ENCODE results near the gene RNGTT. TPM values are rescaled to one million over a fixed set of nuclear protein-coding genes. Genes with fewer than 3 reads are reported as not detected.

The RNGTT gene
- 10 to 100 TPM; 20.4 to 23.5 TPM for total RNA-seq

- ChIA-PET POLR2A (interaction anchor here (0.6 to 2.4 kb wide), 8 partner anchors 8 to 194 kb away, joined by 3 to 28 read pairs (median 4); partner anchors contain the start of genes PM20D2 and PNRC1), CTCF (interaction anchor here (0.8 to 1.9 kb wide), 8 partner anchors 19 to 409 kb away, joined by 3 to 13 read pairs (median 4); no protein-coding TSS in a partner anchor)
- peak within 1 kb of the TSS; percentile 95 for H3K27ac Mint-ChIP-seq
- peaks cover 23% of the 10 kb centered on the region for H3K36me3 Mint-ChIP-seq (ENCODE audit: low read depth)
- peak within 1 kb of the TSS; percentile 99 for H3K4me3 Mint-ChIP-seq
- H3K9me3 Mint-ChIP-seq (ENCODE audit: insufficient read depth) = peaks cover 3% of the 10 kb centered on the region
- no peaks in the 10 kb centered on the region for H3K27me3 Mint-ChIP-seq (ENCODE audit: low read depth)
- peaks cover 33% of the 10 kb centered on the region for H3K4me1 Mint-ChIP-seq (ENCODE audit: low read depth)
- peak; percentile 98 for DNase-seq
- ATAC-seq = peak; percentile 100
These were observed at the start of gene RNGTT for GRCh38 chr6:88963139-88964090. TSS of gene RNGTT (minus strand) at chr6:88963618. CDS start at chr6:88963409, 209 bp downstream.

- H3K4me1 Mint-ChIP-seq (ENCODE audit: low read depth) = peaks cover 15% of the 10 kb centered on the region
- peaks cover 3% of the 10 kb centered on the region for H3K9me3 Mint-ChIP-seq (ENCODE audit: insufficient read depth)
- POLR2A ChIA-PET = interaction anchor here (2.0 kb wide), 1 partner anchor 69 kb away, joined by 9 read pairs; the partner anchor contains the start of gene PNRC1
- no peak overlapping the region for H3K27ac Mint-ChIP-seq
- no peak overlapping the region for H3K4me3 Mint-ChIP-seq
- ATAC-seq (no peak), DNase-seq (no peak)
- no peaks in the 10 kb centered on the region for H3K36me3 Mint-ChIP-seq (ENCODE audit: low read depth)
- peaks cover under 1% of the 10 kb centered on the region for H3K27me3 Mint-ChIP-seq (ENCODE audit: low read depth)
- CTCF ChIA-PET = interaction anchor here (1.2 to 2.0 kb wide), 2 partner anchors 29 to 361 kb away, joined by 3 to 10 read pairs; no protein-coding TSS in a partner anchor
These were observed 48.0 kb upstream of the RNGTT start for GRCh38 chr6:89011436-89011835.

GRCh38 chr6:89010825-89011224 is 47.4 kb upstream of the RNGTT start:
- POLR2A ChIA-PET = interaction anchor here (2.0 kb wide), 1 partner anchor 69 kb away, joined by 9 read pairs; the partner anchor contains the start of gene PNRC1
- CTCF ChIA-PET = interaction anchor here (2.0 kb wide), 1 partner anchor 28 kb away, joined by 10 read pairs; no protein-coding TSS in a partner anchor
- no peaks in the 10 kb centered on the region for H3K27me3 Mint-ChIP-seq (ENCODE audit: low read depth)
- no peak overlapping the region for H3K27ac Mint-ChIP-seq
- H3K4me3 Mint-ChIP-seq = no peak overlapping the region
- H3K36me3 Mint-ChIP-seq (ENCODE audit: low read depth) = no peaks in the 10 kb centered on the region
- H3K4me1 Mint-ChIP-seq (ENCODE audit: low read depth) = peaks cover 15% of the 10 kb centered on the region
- peaks cover under 1% of the 10 kb centered on the region for H3K9me3 Mint-ChIP-seq (ENCODE audit: insufficient read depth)
- ATAC-seq = no peak
- no peak for DNase-seq

GRCh38 chr6:89009624-89010059 is 46.2 kb upstream of the RNGTT start:
- H3K4me3 Mint-ChIP-seq = no peak overlapping the region
- no peaks in the 10 kb centered on the region for H3K9me3 Mint-ChIP-seq (ENCODE audit: insufficient read depth)
- no peaks in the 10 kb centered on the region for H3K27me3 Mint-ChIP-seq (ENCODE audit: low read depth)
- no peak overlapping the region for H3K27ac Mint-ChIP-seq
- CTCF ChIA-PET = interaction anchor here (1.1 kb wide), 1 partner anchor 27 kb away, joined by 3 read pairs; no protein-coding TSS in a partner anchor
- H3K4me1 Mint-ChIP-seq (ENCODE audit: low read depth) = peaks cover 15% of the 10 kb centered on the region
- no peak for ATAC-seq
- no peaks in the 10 kb centered on the region for H3K36me3 Mint-ChIP-seq (ENCODE audit: low read depth)
- no peak for DNase-seq
- POLR2A ChIA-PET = interaction anchor here (0.8 kb wide), 1 partner anchor 71 kb away, joined by 4 read pairs; the partner anchor contains the start of gene PNRC1

GRCh38 chr6:89008815-89009374 is 45.5 kb upstream of the RNGTT start:
- POLR2A ChIA-PET = interaction anchor here (0.8 kb wide), 1 partner anchor 72 kb away, joined by 4 read pairs; the partner anchor contains the start of gene PNRC1
- DNase-seq (no peak), ATAC-seq (no peak)
- Mint-ChIP-seq H3K4me3 (no peak overlapping the region), H3K9me3 (ENCODE audit: insufficient read depth) (no peaks in the 10 kb centered on the region), H3K4me1 (ENCODE audit: low read depth) (peaks cover 15% of the 10 kb centered on the region), H3K27ac (no peak overlapping the region), H3K27me3 (ENCODE audit: low read depth) (no peaks in the 10 kb centered on the region), H3K36me3 (ENCODE audit: low read depth) (no peaks in the 10 kb centered on the region)
- CTCF ChIA-PET = interaction anchor here (1.1 kb wide), 1 partner anchor 26 kb away, joined by 3 read pairs; no protein-coding TSS in a partner anchor

GRCh38 chr6:89008001-89008814 is 44.8 kb upstream of the RNGTT start:
- Mint-ChIP-seq H3K27ac (no peak overlapping the region), H3K9me3 (ENCODE audit: insufficient read depth) (no peaks in the 10 kb centered on the region), H3K4me3 (no peak overlapping the region), H3K27me3 (ENCODE audit: low read depth) (no peaks in the 10 kb centered on the region), H3K36me3 (ENCODE audit: low read depth) (no peaks in the 10 kb centered on the region), H3K4me1 (ENCODE audit: low read depth) (peaks cover 15% of the 10 kb centered on the region)
- ATAC-seq = no peak
- CTCF ChIA-PET = interaction anchor here (1.1 kb wide), 1 partner anchor 25 kb away, joined by 3 read pairs; no protein-coding TSS in a partner anchor
- POLR2A ChIA-PET = no interaction called here
- DNase-seq = no peak

- Mint-ChIP-seq H3K4me1 (ENCODE audit: low read depth) (peaks cover 15% of the 10 kb centered on the region), H3K27me3 (ENCODE audit: low read depth) (no peaks in the 10 kb centered on the region), H3K4me3 (no peak overlapping the region), H3K27ac (no peak overlapping the region), H3K9me3 (ENCODE audit: insufficient read depth) (no peaks in the 10 kb centered on the region), H3K36me3 (ENCODE audit: low read depth) (no peaks in the 10 kb centered on the region)
- no peak for ATAC-seq
- ChIA-PET CTCF (no interaction called here), POLR2A (no interaction called here)
- no peak for DNase-seq
These were observed 44.0 kb upstream of the RNGTT start for GRCh38 chr6:89007209-89008000.

GRCh38 chr6:89002523-89002922 is 39.1 kb upstream of the RNGTT start:
- Mint-ChIP-seq H3K4me3 (no peak overlapping the region), H3K27me3 (ENCODE audit: low read depth) (peaks cover 7% of the 10 kb centered on the region), H3K27ac (no peak overlapping the region), H3K9me3 (ENCODE audit: insufficient read depth) (no peaks in the 10 kb centered on the region), H3K36me3 (ENCODE audit: low read depth) (no peaks in the 10 kb centered on the region), H3K4me1 (ENCODE audit: low read depth) (peaks cover 4% of the 10 kb centered on the region)
- DNase-seq = no peak
- ATAC-seq = no peak
- POLR2A ChIA-PET = no interaction called here
- CTCF ChIA-PET = no interaction called here

GRCh38 chr6:88997327-88997726 is 33.9 kb upstream of the RNGTT start:
- ATAC-seq (no peak), DNase-seq (no peak)
- no peak overlapping the region for H3K27ac Mint-ChIP-seq
- H3K4me1 Mint-ChIP-seq (ENCODE audit: low read depth) = peaks cover 4% of the 10 kb centered on the region
- peaks cover 7% of the 10 kb centered on the region for H3K27me3 Mint-ChIP-seq (ENCODE audit: low read depth)
- ChIA-PET CTCF (interaction anchor here (3.0 kb wide), 1 partner anchor 14 kb away, joined by 14 read pairs; no protein-coding TSS in a partner anchor), POLR2A (no interaction called here)
- no peaks in the 10 kb centered on the region for H3K9me3 Mint-ChIP-seq (ENCODE audit: insufficient read depth)
- no peak overlapping the region for H3K4me3 Mint-ChIP-seq
- H3K36me3 Mint-ChIP-seq (ENCODE audit: low read depth) = no peaks in the 10 kb centered on the region

GRCh38 chr6:88992741-88993552 is 29.5 kb upstream of the RNGTT start:
- Mint-ChIP-seq H3K9me3 (ENCODE audit: insufficient read depth) (no peaks in the 10 kb centered on the region), H3K27ac (no peak overlapping the region), H3K4me3 (no peak overlapping the region), H3K36me3 (ENCODE audit: low read depth) (no peaks in the 10 kb centered on the region), H3K27me3 (ENCODE audit: low read depth) (no peaks in the 10 kb centered on the region), H3K4me1 (ENCODE audit: low read depth) (peaks cover 4% of the 10 kb centered on the region)
- DNase-seq (no peak), ATAC-seq (no peak)
- ChIA-PET CTCF (interaction anchor here (1.3 kb wide), 1 partner anchor 9 kb away, joined by 5 read pairs; no protein-coding TSS in a partner anchor), POLR2A (no interaction called here)
